ENCODE data around the gene RNF144B.

DNA sequence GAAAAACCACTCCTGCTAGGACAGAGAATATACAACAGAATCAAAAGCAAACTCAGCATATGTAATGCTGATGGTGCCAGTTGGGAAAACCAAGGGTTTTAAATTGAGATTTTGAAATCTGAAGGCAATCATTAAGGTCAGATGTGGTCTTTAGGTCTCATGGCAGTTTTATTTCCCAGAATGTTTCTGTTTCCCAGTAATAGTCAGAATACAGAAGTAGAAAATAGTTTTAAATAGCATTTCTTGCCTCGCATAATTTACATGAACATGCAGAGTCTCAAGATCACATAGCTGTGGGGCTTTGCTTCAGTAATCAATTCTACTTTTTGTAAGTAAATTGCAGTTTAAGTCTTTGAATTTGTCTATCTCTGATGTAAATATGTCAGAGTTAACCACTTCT is 58.1 kb downstream of the RNF144B start:
- TF ChIP-seq POLR2A (IDR thresholded peaks at IDR 0.05; ENCODE audit: low read depth, low read length) (no peak), TAF1 (IDR thresholded peaks at IDR 0.05; ENCODE audit: low read depth, low read length) (no peak), POLR2AphosphoS5 (IDR thresholded peaks at IDR 0.05; ENCODE audit: low read depth, low read length) (no peak), PAX5 (IDR thresholded peaks at IDR 0.05; ENCODE audit: insufficient read depth, low read length, severe bottlenecking) (no peak)

All from GM12891 (cell line).